Gastrocnemius medialis (tissue), 4 donors: Measurements from ENCODE around the gene GPR158. TPM values are rescaled to one million over a fixed set of nuclear protein-coding genes. Genes with fewer than 3 reads are reported as not detected.

Source experiments
- ATAC-seq, 2 donors: fragments of 150-250 bp; one replicate each; pipeline ENCODE4 v1.9.1; 2016
- DNase-seq, 2 donors: peaks; one replicate each; pipeline ENCODE4 v3.0.0-alpha.2; 2019
- H3K27ac ChIP-seq, 4 donors: fragments of 200-600 bp; sonication (generic); 1 replicate in 1 of 4; 2 replicates in 3 of 4; pipeline ENCODE4 v1.5.1; 2016 to 2018; ENCODE audit warnings: mild to moderate bottlenecking in 2 of 4, moderate library complexity in 1 of 4
- H3K27me3 ChIP-seq, 3 donors: fragments of 200-600 bp; sonication (generic) in 2 of 3; 1 replicate in 1 of 3; 2 replicates in 2 of 3; pipeline versions ENCODE4 v1.5.1 to v1.6.0; 2016 to 2019; ENCODE audit warnings: mild to moderate bottlenecking in 1 of 3, moderate library complexity in 1 of 3
- H3K36me3 ChIP-seq, 2 donors: fragments of 200-600 bp; sonication (generic) in 1 of 2; one replicate each; pipeline ENCODE4 v1.5.1; 2017 to 2018
- H3K4me1 ChIP-seq, 2 donors: fragments of 200-600 bp; sonication (generic) in 1 of 2; one replicate each; pipeline ENCODE4 v1.5.1; 2016 to 2017; ENCODE audit warnings: mild to moderate bottlenecking in 2 of 2
- H3K4me3 ChIP-seq, 4 donors: fragments of 200-600 bp; sonication (generic) in 3 of 4; 1 replicate in 1 of 4; 2 replicates in 3 of 4; pipeline ENCODE4 v1.5.1; 2016 to 2019; ENCODE audit warnings: mild to moderate bottlenecking in 2 of 4
- H3K9me3 ChIP-seq, 3 donors: fragments of 200-600 bp; sonication (generic) in 2 of 3; 1 replicate in 1 of 3; 2 replicates in 2 of 3; pipeline ENCODE4 v1.5.1; 2016 to 2019
- CTCF ChIP-seq, 5 experiments: fragments of 450-650 bp in 3 of 5; fragments of 200-600 bp in 2 of 5; sonication (generic) in 2 of 5; IDR thresholded peaks in 4 of 5; conservative IDR thresholded peaks in 1 of 5; 1 replicate in 4 of 5; 2 replicates in 1 of 5; pipeline ENCODE4 v1.5.1; 2016 to 2019; ENCODE audit warnings: antibody characterized with exemption in 5 of 5, mild to moderate bottlenecking in 3 of 5, moderate library complexity in 3 of 5
- POLR2A ChIP-seq, 2 donors: fragments of 450-650 bp; IDR thresholded peaks; one replicate each; pipeline ENCODE4 v1.6.1; 2017; ENCODE audit warnings: antibody characterized with exemption in 2 of 2, mild to moderate bottlenecking in 2 of 2, moderate library complexity in 2 of 2
- in situ Hi-C, 4 donors: fragments of 200-750 bp; cut with MboI; loops; one replicate each; pipeline versions ENCODE4 v1.15.0 to v1.8.0; 2017; ENCODE audit warnings: low sequenced_read_pairs in 4 of 4
- intact Hi-C: fragments of 100-400 bp; cut with DNase I; formaldehyde crosslinking; loops from one replicate; pipeline ENCODE4 v1.15.1; 2023; ENCODE audit warnings: low total_unique reads
- total RNA-seq, 4 donors: library from RNA; depleted of rRNA; stranded (reverse); fragments of >200 nt; gene quantifications; one replicate each; pipeline versions ENCODE4 v1.1.0 to v1.2.3, GENCODE V29; 2016

GPR158 gene
- total RNA-seq, 4 donors from 2014 or later = 0.04 TPM; not detected in 3

GRCh38 chr10:25182636-25183035, 7.8 kb downstream of the GPR158 start:
- in situ Hi-C loops = no loop called here
- no peak for ATAC-seq
- Histone ChIP-seq H3K4me1 (no peaks in the 10 kb centered on the region), H3K4me3 (no peak overlapping the region), H3K27ac (no peak overlapping the region), H3K36me3 (no peaks in the 10 kb centered on the region), H3K27me3 (peaks cover 8 to 11% (median 9%) of the 10 kb centered on the region in 3 donors), H3K9me3 (no peaks in the 10 kb centered on the region)
- DNase-seq = no peak
- intact Hi-C loops = no loop called here
- TF ChIP-seq CTCF (IDR thresholded peaks at IDR 0.05 in 4 of 5, conservative IDR thresholded peaks at IDR 0.05 in 1 of 5) = no peak
- no peak for TF ChIP-seq POLR2A (IDR thresholded peaks at IDR 0.05)

DNA sequence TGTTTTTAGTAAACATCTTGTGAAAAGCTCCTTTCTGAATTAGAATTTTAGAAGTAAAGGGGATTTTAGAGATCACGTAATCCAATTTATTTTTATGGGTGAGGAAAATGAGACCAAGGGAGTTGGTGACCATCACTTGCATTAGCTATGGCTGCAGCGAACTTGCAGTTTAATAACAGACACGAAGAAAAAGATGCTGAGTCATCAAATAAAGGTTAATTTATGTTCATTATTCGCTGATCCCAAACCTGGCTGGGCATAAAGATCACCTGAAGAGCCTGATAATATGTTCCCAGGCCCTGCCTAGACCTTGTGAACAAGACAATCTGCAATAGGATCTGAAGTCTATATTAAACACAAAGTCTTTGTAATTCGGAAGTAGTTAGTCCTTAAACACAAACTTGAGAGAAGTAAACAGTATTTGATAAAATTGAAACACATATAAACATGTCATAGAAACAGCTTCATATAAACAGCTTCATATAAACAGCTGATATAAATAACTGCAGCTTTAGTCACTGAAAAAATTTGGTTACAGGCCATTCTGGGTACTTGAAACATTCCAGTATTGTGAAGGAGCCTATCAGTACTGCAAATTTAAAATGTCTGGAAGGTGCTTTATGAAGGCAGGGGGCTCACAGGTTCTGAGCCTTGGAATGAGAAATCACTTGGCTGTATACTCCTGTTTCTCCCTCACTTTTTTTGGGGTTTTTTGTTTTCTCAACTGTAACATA, 16.5 kb downstream of the GPR158 start:
- intact Hi-C loops (no loop called here), in situ Hi-C loops (no loop called here)
- Histone ChIP-seq H3K27ac (no peak overlapping the region), H3K4me1 (no peaks in the 10 kb centered on the region), H3K4me3 (no peak overlapping the region), H3K27me3 (no peaks in the 10 kb centered on the region), H3K36me3 (no peaks in the 10 kb centered on the region), H3K9me3 (no peaks in the 10 kb centered on the region)
- no peak for TF ChIP-seq CTCF (IDR thresholded peaks at IDR 0.05 in 4 of 5, conservative IDR thresholded peaks at IDR 0.05 in 1 of 5)
- no peak for TF ChIP-seq POLR2A (IDR thresholded peaks at IDR 0.05)
- DNase-seq (no peak), ATAC-seq (no peak)

DNA sequence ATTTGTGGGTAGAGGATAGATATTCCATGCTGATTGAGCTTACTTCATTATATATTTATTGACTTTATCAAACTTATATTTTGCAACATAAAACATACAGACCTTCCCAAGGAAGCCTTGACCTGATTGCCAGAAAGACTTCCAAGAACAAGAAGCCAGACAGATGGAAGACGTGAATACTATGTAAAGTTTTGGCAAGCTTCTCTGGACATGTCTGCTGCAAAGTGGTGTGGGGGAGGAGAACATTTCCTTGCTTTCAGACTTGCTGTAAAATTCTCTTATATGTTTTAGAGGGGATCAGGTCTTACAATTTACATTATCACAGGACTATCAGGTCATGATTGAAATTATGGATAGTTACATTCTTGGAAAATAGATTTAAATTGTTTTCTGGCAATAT, 23.4 kb downstream of the GPR158 start:
- no peak for ATAC-seq
- H3K4me1 ChIP-seq = no peaks in the 10 kb centered on the region
- intact Hi-C loops = no loop called here
- no peak overlapping the region for H3K4me3 ChIP-seq
- no peak overlapping the region for H3K27ac ChIP-seq
- no peak for TF ChIP-seq CTCF (IDR thresholded peaks at IDR 0.05 in 4 of 5, conservative IDR thresholded peaks at IDR 0.05 in 1 of 5)
- H3K36me3 ChIP-seq = no peaks in the 10 kb centered on the region
- DNase-seq = no peak
- no peaks in the 10 kb centered on the region for H3K9me3 ChIP-seq
- H3K27me3 ChIP-seq = no peaks in the 10 kb centered on the region
- in situ Hi-C loops = no loop called here

- DNase-seq (no peak), ATAC-seq (no peak)
- H3K4me1 ChIP-seq = no peaks in the 10 kb centered on the region
- no peaks in the 10 kb centered on the region for H3K9me3 ChIP-seq
- no peak overlapping the region for H3K4me3 ChIP-seq
- no peaks in the 10 kb centered on the region for H3K36me3 ChIP-seq
- in situ Hi-C loops (no loop called here), intact Hi-C loops (no loop called here)
- H3K27me3 ChIP-seq = no peaks in the 10 kb centered on the region
- TF ChIP-seq POLR2A (IDR thresholded peaks at IDR 0.05) (no peak), CTCF (IDR thresholded peaks at IDR 0.05 in 4 of 5, conservative IDR thresholded peaks at IDR 0.05 in 1 of 5) (no peak)
- H3K27ac ChIP-seq = no peak overlapping the region
Observed at GRCh38 chr10:25206693-25207414, 32.1 kb downstream of the GPR158 start.
